SK-N-MC (cell line): ENCODE measurements around the gene RHCE.

ENCODE experiments used
- EZH2 ChIP-seq: fragments of 200-600 bp; sonication (generic); IDR thresholded peaks from one replicate; pipeline ENCODE4 v1.6.1; 2017; ENCODE audit warnings: antibody characterized with exemption
- POLR2AphosphoS5 ChIP-seq: IDR thresholded peaks from 2 replicates; pipeline ENCODE4 v1.6.1; 2012; ENCODE audit warnings: mild to moderate bottlenecking, low read depth, low read length, borderline replicate concordance

- TF ChIP-seq POLR2AphosphoS5: no peak
- no peak for TF ChIP-seq EZH2
Measured at GRCh38 chr1:25342846-25343245, 77.8 kb downstream of the RHCE start.
